Erythroblast (primary cell): ENCODE measurements around the gene DPP4.

ENCODE experiments used
- GATA1 ChIP-seq: IDR thresholded peaks from 2 replicates; pipeline ENCODE4 v1.6.1; 2011; ENCODE audit warnings: low read depth, mild to moderate bottlenecking, control low read depth, low read length, moderate library complexity
- POLR2A ChIP-seq: IDR thresholded peaks from 2 replicates; pipeline ENCODE4 v1.6.1; 2011; ENCODE audit warnings: mild to moderate bottlenecking, low read length

GRCh38 chr2:162099836-162100235, 25.8 kb upstream of the DPP4 start:
- TF ChIP-seq POLR2A, result no peak
- TF ChIP-seq GATA1, result no peak
